Measurements from ENCODE around the gene AGBL2.

Gene AGBL2

GRCh38 chr11:47626234-47626633 is 88.9 kb downstream of the AGBL2 start:
- DNase-seq, result no peak

DNA sequence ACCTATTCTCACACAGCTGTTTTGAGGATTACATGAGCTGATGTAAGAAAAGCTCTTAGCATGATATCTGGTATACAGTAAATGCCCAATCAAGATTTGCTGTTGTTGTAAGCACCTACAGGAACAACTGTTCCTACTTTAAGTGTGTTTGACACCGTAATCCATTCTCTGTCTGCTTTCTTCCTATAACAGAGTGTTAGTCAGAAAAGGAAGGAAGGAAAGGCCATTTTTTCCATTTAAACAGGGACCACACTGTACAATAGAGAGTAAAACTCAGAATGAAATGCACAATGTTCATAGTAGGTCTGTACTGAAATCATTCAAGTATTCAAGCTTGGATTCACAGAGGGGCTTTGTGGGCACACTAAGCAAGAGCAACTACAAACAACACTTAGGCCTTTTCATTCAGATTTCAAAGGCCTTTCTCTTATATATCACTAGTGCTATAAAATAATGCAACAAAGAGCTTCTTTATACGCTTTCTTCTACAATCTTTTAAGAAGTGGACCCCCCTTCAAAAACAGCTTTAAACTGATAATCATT is 94.3 kb downstream of the AGBL2 start:
- DNase-seq, result no peak

GRCh38 chr11:47617417-47617809 is 97.8 kb downstream of the AGBL2 start:
- no peak for DNase-seq

DNA sequence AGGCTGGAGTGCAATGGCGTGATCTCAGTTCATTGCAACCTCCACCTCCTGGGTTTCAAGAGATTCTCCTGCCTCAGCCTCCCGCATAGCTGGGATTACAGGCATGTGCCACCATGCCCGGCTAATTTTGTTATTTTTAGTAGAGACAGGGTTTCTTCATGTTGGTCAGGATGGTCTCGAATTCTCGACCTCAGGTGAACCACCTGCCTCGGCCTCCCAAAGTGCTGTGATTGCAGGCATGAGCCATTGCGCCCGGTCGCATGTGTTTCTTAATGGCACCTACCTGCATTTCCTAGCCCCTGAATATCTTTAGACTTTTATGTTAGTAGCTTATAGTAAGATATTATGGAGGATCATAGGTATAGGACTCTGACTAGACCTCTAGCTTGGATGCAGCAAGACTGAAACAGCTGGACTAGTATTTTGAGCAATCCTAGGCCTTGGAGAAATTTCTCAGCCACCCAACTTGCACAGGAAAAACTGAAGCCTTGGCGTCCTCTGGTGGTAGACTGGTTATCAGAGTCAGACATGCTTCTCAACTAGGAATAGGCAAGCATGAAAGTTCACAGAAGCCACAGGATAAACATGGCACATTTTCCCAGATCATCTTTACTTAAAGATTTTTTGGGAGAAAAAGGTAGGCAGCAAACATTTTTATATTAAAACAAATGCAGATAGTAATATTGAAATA is 98.3 kb downstream of the AGBL2 start:
- DNase-seq, result no peak

GRCh38 chr11:47615249-47615648 is 99.9 kb downstream of the AGBL2 start:
- no peak for DNase-seq

DNA sequence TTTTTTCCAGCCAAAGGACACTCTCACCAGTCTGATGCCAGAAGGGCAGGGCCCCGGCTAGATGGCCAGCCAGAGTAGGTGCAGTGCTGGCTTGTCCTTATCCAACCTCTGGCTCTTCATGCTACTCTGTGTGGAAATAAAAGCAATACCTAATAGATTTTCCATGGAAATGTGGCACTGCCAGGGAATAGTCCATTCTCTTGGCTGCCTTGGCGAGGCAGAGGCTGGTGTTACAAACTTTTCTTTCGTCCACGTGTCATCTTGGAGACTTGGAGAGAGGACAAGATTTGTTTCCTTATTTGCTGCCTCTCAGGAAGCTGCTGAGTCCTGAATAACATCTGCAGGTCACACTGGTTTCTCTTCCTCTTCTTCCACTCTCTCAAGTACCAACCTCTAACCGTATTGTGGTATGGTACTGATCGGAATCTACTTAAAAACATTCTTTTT is 103.8 kb downstream of the AGBL2 start:
- no peak for DNase-seq

DNA sequence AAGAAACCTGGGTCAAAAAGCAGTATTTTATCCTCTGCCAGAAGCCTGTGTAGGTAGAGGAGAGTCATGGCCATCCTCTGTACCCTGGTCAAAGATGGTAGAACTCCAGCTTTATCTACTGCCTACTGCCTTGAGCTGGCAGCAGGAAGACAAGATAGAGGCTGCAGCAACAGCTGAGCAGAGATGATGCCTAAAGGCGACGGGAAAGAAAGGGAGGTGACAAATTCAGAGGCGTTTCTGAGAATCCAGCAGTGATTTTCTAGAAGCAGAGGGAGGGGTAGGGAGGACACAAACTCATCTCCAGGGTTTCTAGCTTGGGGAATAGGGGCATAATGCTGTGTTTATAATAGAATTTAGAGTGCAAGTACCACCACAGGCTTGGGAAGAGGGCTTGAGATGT is 105.5 kb downstream of the AGBL2 start:
- DNase-seq, result no peak
